Activated CD4-positive, alpha-beta T cell treated with anti-CD3 and anti-CD28 coated beads, Interleukin-2, amount 50 U/mL, for 1 hour (primary cell): ENCODE measurements around the gene FBXL4.

Experiments
- DNase-seq: peaks from one replicate; pipeline ENCODE4 v3.0.0-alpha.2; 2020

Gene FBXL4

GRCh38 chr6:98824162-98824901, 123.4 kb downstream of the FBXL4 start:
- no peak for DNase-seq

- DNase-seq: no peak
These were observed 124.2 kb downstream of the FBXL4 start for GRCh38 chr6:98823428-98824161.

- DNase-seq: no peak
These were observed 125.9 kb downstream of the FBXL4 start for GRCh38 chr6:98821756-98822405.
